GM23248 (cell line): ENCODE data around the gene PHC2. TPM values are rescaled to one million over a fixed set of nuclear protein-coding genes. Genes with fewer than 3 reads are reported as not detected.

Source experiments
- DNase-seq: peaks from one replicate; pipeline ENCODE4 v3.0.0-alpha.2; 2015
- H2AFZ ChIP-seq: fragments of 200-600 bp; sonication (generic); 2 replicates; pipeline ENCODE4 v1.6.1; 2016; ENCODE audit warnings: antibody characterized with exemption
- H3F3A ChIP-seq: fragments of 200-600 bp; sonication (generic); 2 replicates; pipeline ENCODE4 v1.6.1; 2016; ENCODE audit warnings: mild to moderate bottlenecking, antibody characterized with exemption, mixed run types; ENCODE audit not compliant: insufficient read depth
- H3K27ac ChIP-seq: fragments of 200-600 bp; sonication (generic); 2 replicates; pipeline ENCODE4 v1.5.1; 2016; ENCODE audit warnings: mild to moderate bottlenecking
- H3K27me3 ChIP-seq: fragments of 200-600 bp; sonication (generic); replicated peaks from 2 replicates; pipeline ENCODE4 v1.6.1; 2016; ENCODE audit warnings: mild to moderate bottlenecking; ENCODE audit not compliant: insufficient read depth
- H3K36me3 ChIP-seq: fragments of 200-600 bp; sonication (generic); 2 replicates; pipeline ENCODE4 v1.6.1; 2016; ENCODE audit warnings: low read depth, mild to moderate bottlenecking
- H3K4me1 ChIP-seq: fragments of 200-600 bp; sonication (generic); 2 replicates; pipeline ENCODE4 v1.6.1; 2016; ENCODE audit warnings: mild to moderate bottlenecking; ENCODE audit not compliant: insufficient read depth
- H3K4me2 ChIP-seq: fragments of 200-600 bp; sonication (generic); one replicate; pipeline ENCODE4 v1.6.1; 2016; ENCODE audit warnings: mild to moderate bottlenecking; ENCODE audit not compliant: unreplicated experiment
- H3K4me3 ChIP-seq: fragments of 200-600 bp; sonication (generic); 2 replicates; pipeline ENCODE4 v1.5.1; 2016; ENCODE audit warnings: mild to moderate bottlenecking
- H3K79me2 ChIP-seq: fragments of 200-600 bp; sonication (generic); 2 replicates; pipeline ENCODE4 v1.6.1; 2016; ENCODE audit warnings: mild to moderate bottlenecking; ENCODE audit not compliant: insufficient read depth
- H3K9ac ChIP-seq: fragments of 200-600 bp; sonication (generic); 2 replicates; pipeline ENCODE4 v1.6.1; 2016; ENCODE audit warnings: mild to moderate bottlenecking
- H3K9me2 ChIP-seq: fragments of 200-600 bp; sonication (generic); 2 replicates; pipeline ENCODE4 v1.6.1; 2016; ENCODE audit warnings: mixed run types, mild to moderate bottlenecking, moderate library complexity; ENCODE audit not compliant: insufficient read depth
- H3K9me3 ChIP-seq: fragments of 200-600 bp; sonication (generic); one replicate; pipeline ENCODE4 v1.6.1; 2017; ENCODE audit warnings: low read depth
- H4K20me1 ChIP-seq: fragments of 200-600 bp; sonication (generic); 2 replicates; pipeline ENCODE4 v1.6.0; 2016; ENCODE audit not compliant: insufficient read depth
- EZH2 ChIP-seq: fragments of 200-600 bp; sonication (generic); IDR thresholded peaks from 2 replicates; pipeline ENCODE4 v1.6.1; 2018; ENCODE audit warnings: antibody characterized with exemption, mild to moderate bottlenecking; ENCODE audit not compliant: insufficient read depth, poor library complexity, severe bottlenecking
- EZH2phosphoT487 ChIP-seq: fragments of 200-600 bp; sonication (generic); IDR thresholded peaks from 2 replicates; pipeline ENCODE4 v1.6.1; 2018; ENCODE audit warnings: antibody characterized with exemption, moderate library complexity, mild to moderate bottlenecking, low read depth; ENCODE audit not compliant: insufficient read depth
- WGBS, 2 experiments: methylation state at CpG; one replicate each; pipeline ENCODE4 v1.1.6; 2015 to 2017; ENCODE audit warnings: low lambda C conversion rate in 2 of 2, low coverage in 1 of 2; ENCODE audit errors: missing lambda C conversion rate in 2 of 2; 5-methylcytosine and 5-hydroxymethylcytosine counted together
- in situ Hi-C: fragments of 300-500 bp; cut with MboI; formaldehyde crosslinking; loops from 2 replicates; pipeline ENCODE4 v1.15.0; 2020
- polyA plus RNA-seq: library from polyadenylated mRNA; unstranded; fragments of >200 nt; fragmentation: Nextera tagmentation; extraction: Ambion mirVana; gene quantifications from 2 replicates; pipeline ENCODE4 v1.2.1, GENCODE V29; 2016
- total RNA-seq: library from RNA; depleted of rRNA; stranded (reverse); fragments of >200 nt; shearing (Covaris generic); gene quantifications from 2 replicates; pipeline ENCODE4 v1.2.3, GENCODE V29; 2014

Gene PHC2
- total and polyA plus RNA-seq, 2 experiments from 2014 or later, result 15.1 to 74.7 TPM

DNA sequence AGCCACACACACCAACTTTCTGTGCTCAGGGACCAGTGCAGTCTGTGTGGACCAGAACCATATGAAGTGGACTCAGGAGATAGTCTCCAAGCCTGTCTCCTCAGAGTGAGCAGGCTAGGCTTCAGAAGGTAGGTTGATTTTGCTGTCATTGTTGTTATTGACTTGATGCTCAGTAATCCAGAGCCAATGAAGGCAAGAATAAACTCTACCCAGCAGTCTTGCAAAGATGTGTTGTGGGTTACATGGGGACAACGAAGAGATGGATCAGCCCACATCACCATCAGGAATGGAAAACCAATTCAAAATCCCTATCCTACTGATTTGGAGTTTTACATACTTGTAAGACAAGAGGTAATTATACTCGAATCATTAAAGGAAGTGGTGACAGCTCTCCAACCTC, 37.4 kb downstream of the PHC2 start:
- no peak overlapping the region for H3K27ac ChIP-seq
- no peaks in the 10 kb centered on the region for H3K36me3 ChIP-seq
- H3K4me2 ChIP-seq, result no peak overlapping the region
- H3K4me1 ChIP-seq, result peaks cover 43% of the 10 kb centered on the region
- no peaks in the 10 kb centered on the region for H3K9me2 ChIP-seq
- DNase-seq, result no peak
- TF ChIP-seq EZH2 (no peak), EZH2phosphoT487 (no peak)
- H3K79me2 ChIP-seq, result peaks cover 7% of the 10 kb centered on the region; the same call in 1 of the 2 replicates
- no peaks in the 10 kb centered on the region for H3K27me3 ChIP-seq
- no peak overlapping the region for H3K4me3 ChIP-seq
- H3K9me3 ChIP-seq, result no peaks in the 10 kb centered on the region
- H3F3A ChIP-seq, result peaks cover 28% of the 10 kb centered on the region
- H4K20me1 ChIP-seq, result no peaks in the 10 kb centered on the region
- in situ Hi-C loops, result no loop called here
- no peak overlapping the region for H3K9ac ChIP-seq
- WGBS, 2 experiments, result 69 to 82% methylated on average over 2 of the region's 2 CpGs
- no peak overlapping the region for H2AFZ ChIP-seq

DNA sequence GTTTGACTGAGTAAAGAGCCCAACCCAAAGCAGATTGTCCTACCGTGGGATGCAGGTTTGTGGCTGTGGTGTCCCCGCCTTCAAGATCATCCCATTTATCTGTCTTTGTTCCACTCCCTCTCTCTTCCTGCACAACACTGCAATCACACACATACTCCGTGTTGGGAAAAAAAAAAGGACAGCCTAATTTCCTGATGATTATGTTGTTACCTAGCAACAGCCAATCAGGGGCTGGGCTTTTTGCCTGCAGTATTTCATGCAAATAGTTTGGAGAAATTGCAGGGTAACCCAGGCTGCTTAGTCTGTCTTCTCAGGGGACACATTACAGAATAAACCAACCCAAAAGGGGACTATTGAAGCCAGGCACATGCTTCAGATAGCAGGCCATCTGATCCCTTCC, 38.3 kb downstream of the PHC2 start:
- H3K27me3 ChIP-seq, result no peaks in the 10 kb centered on the region
- in situ Hi-C loops, result no loop called here
- TF ChIP-seq EZH2 (no peak), EZH2phosphoT487 (no peak)
- H3K9ac ChIP-seq, result no peak overlapping the region
- no peaks in the 10 kb centered on the region for H4K20me1 ChIP-seq
- no peak overlapping the region for H3K4me3 ChIP-seq
- no peaks in the 10 kb centered on the region for H3K9me3 ChIP-seq
- peaks cover 7% of the 10 kb centered on the region; the same call in 1 of the 2 replicates for H3K79me2 ChIP-seq
- H3K27ac ChIP-seq, result no peak overlapping the region
- H3K36me3 ChIP-seq, result no peaks in the 10 kb centered on the region
- WGBS, 2 experiments, result 38 to 40% methylated on average over 3 of the region's 3 CpGs
- no peak overlapping the region for H3K4me2 ChIP-seq
- H3F3A ChIP-seq, result peaks cover 33% of the 10 kb centered on the region
- peaks cover 50% of the 10 kb centered on the region for H3K4me1 ChIP-seq
- no peak overlapping the region for H2AFZ ChIP-seq
- DNase-seq, result peak; percentile 40
- H3K9me2 ChIP-seq, result no peaks in the 10 kb centered on the region

DNA sequence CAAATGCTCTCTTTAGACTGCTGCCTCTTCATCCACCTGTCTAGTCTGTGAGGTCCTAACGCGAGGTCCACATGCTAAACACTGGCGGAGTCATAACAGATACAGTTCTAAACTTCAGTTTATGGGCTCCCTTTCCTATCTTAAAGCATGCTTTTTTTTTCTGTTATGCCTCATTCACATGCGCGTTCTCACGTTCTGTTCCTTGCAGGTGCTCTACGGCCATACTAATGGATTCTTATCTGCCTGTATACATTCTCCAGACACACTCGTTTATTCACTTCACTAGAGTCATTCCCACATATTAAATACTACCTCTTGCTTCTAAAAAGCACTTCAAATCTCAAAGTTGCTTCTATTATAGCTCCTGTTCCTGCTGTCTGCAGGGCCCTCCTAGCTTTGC, 38.7 kb downstream of the PHC2 start:
- in situ Hi-C loops, result no loop called here

DNA sequence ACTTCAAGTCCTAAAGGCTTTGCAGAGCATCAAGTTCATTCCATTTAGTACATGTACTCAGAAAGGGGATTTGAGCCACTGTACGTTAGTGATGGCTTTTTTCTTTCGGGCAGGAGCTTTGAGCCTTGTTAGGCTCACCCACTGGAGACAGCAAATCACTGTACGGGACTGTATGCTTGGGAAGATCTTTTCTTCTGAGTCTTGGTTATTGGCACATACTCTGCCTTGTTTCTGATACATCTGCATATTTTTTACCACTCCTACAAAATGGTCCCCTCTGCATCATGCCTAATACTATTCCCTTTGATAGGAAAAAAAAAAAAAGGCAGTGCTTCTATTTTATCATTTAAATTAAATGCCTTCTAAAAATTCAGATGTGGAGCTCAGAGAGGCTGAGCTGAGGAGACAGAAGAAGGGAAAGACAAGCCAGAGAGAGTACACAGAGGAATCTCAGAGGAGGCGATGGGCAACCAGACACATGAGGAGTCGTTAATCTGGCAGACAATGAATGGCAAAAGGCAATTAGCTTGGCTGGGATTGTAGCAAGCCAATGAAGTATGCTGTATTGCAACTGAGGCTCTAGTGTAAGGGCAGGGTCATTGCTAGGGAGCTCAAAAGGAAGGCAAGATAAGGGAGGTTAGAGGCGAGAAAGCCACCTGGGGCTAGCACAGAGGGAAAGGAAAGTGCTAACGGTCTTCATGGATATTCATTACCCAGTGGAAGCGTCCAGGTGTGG, 39.4 kb downstream of the PHC2 start:
- H3K27ac ChIP-seq, result no peak overlapping the region
- DNase-seq, result no peak
- peaks cover 9% of the 10 kb centered on the region; the same call in 1 of the 2 replicates for H3K79me2 ChIP-seq

More for the DNA sequence above, 38.7 kb downstream of the PHC2 start:
- H3K4me2 ChIP-seq, result no peak overlapping the region
- H2AFZ ChIP-seq, result no peak overlapping the region
- no peak for DNase-seq
- H3K4me1 ChIP-seq, result peaks cover 54% of the 10 kb centered on the region
- H3K36me3 ChIP-seq, result no peaks in the 10 kb centered on the region
- H3K9ac ChIP-seq, result no peak overlapping the region
- H3K4me3 ChIP-seq, result no peak overlapping the region
- no peak for TF ChIP-seq EZH2phosphoT487
- TF ChIP-seq EZH2, result no peak
- 93 to 96% methylated on average over 8 of the region's 8 CpGs for WGBS, 2 experiments
- no peaks in the 10 kb centered on the region for H3K9me3 ChIP-seq
- no peaks in the 10 kb centered on the region for H3K27me3 ChIP-seq
- no peak overlapping the region for H3K27ac ChIP-seq
- peaks cover 7% of the 10 kb centered on the region; the same call in 1 of the 2 replicates for H3K79me2 ChIP-seq
- peaks cover 37% of the 10 kb centered on the region for H3F3A ChIP-seq
- H4K20me1 ChIP-seq, result no peaks in the 10 kb centered on the region
- no peaks in the 10 kb centered on the region for H3K9me2 ChIP-seq

More for the DNA sequence above, 39.4 kb downstream of the PHC2 start:
- Histone ChIP-seq H3K27me3 (no peaks in the 10 kb centered on the region), H3K9me3 (no peaks in the 10 kb centered on the region), H3F3A (peaks cover 44% of the 10 kb centered on the region), H3K36me3 (no peaks in the 10 kb centered on the region), H4K20me1 (no peaks in the 10 kb centered on the region), H3K9me2 (no peaks in the 10 kb centered on the region), H3K4me3 (no peak overlapping the region), H3K4me1 (peaks cover 57% of the 10 kb centered on the region), H3K9ac (no peak overlapping the region), H3K4me2 (no peak overlapping the region), H2AFZ (no peak overlapping the region)
- in situ Hi-C loops, result no loop called here
- 84% methylated on average over 8 of the region's 8 CpGs for WGBS, 2 experiments
- TF ChIP-seq EZH2, result no peak
- no peak for TF ChIP-seq EZH2phosphoT487
